GM11168 (cell line): Measurements from ENCODE around the gene FAM174C.

Source experiments
- in situ Hi-C: fragments of 300-500 bp; cut with MboI; formaldehyde crosslinking; loops from one replicate; pipeline ENCODE4 v1.12.0; 2022; ENCODE audit warnings: low sequenced_read_pairs; ENCODE audit not compliant: unreplicated experiment

The FAM174C gene

DNA sequence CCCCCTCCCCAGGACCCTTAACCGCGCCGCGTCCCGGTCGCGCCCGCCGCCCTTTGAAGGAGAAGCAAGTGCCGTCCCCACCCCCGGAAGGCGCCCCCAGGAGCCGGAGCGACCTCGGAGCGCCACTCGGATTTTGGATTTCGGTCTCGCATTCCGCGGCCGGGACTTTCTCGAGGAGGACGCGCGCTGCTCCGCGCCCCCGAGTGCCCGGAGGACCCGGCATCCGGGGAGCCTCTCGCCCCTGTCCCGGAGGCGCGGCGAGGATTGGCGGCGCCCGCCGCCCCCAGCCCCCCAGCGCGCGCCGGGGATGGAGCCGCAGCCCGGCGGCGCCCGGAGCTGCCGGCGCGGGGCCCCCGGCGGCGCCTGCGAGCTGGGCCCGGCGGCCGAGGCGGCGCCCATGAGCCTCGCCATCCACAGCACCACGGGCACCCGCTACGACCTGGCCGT is 25.3 kb upstream of the FAM174C start:
- in situ Hi-C loops, result no loop called here

DNA sequence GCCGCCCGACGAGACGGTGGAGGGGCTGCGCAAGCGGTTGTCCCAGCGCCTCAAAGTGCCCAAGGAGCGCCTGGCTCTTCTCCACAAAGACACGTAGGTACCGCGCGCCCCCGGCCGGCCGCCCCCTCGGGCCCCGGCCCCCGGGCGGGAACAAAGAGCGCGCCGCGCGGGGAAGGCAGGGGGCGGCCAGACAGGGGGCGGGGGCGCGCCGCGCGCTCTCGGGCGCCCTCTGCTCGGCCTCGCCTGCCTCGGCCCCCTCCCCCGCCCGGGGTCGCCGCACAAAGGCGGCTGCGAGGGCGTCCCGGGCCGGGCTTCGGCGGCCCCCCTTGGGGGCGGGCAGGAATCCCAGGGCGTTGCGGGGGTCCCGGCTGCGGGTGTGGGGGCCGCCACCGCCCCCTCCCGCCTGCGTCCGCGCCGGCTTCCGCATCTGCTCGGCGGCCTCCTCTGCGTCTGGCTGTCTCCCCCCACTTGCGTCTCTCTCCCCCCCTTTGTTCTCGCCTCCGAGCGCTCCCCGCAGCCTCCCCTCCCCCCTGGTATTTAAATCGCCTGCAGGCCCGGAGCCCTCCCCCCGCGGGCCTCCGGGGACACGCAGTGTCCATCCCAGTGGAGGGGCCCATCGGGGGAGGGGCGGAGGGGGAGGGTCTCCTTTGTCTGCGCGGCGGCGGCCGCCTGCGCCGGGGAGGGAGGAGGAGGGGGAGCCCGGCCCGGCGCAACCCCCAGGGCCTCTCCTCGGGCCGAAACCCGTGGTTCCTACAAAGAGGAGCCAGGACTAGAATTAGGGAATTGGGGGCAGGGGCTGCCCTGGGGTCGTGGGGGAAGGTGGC is 24.7 kb upstream of the FAM174C start:
- in situ Hi-C loops, result no loop called here

DNA sequence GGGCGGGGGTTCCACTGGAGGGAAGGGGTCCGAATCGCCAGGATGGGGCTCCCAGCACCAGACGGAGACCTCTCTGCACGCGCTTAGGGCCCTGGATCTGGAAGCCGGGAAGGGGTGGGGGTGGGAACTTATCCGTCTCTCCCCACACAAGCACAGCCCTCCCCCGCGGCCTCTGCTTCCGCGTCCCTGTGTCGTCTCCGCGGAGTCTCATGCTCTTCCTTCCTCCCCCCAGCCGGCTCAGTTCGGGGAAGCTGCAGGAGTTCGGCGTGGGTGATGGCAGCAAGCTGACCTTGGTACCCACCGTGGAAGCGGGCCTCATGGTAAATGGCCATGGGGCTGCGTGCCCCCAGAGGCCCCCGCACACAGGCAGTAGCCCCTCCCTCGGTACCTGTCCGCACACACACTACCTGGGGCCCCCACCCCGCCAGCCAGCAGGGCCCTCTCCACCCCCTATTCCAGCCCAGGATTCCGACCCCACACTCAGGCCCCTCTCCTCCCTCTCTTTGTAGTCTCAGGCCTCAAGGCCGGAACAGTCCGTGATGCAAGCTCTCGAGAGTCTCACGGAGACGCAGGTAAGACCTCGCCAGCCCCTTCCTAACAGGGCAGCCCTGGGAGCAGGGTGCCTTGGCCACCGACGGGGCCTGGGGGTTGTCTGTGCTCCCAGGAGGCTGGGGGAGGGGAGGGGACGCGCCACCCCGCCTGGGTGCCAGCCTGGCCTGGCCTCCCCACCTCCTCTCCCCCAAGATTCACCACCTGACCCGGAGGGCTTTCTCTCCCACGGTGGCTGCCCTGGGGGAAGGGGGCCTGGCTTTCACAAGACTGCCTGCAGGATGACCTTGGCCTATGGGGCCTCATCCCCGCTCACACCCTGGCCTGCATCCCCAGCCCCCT is 23.8 kb upstream of the FAM174C start:
- in situ Hi-C loops, result no loop called here

DNA sequence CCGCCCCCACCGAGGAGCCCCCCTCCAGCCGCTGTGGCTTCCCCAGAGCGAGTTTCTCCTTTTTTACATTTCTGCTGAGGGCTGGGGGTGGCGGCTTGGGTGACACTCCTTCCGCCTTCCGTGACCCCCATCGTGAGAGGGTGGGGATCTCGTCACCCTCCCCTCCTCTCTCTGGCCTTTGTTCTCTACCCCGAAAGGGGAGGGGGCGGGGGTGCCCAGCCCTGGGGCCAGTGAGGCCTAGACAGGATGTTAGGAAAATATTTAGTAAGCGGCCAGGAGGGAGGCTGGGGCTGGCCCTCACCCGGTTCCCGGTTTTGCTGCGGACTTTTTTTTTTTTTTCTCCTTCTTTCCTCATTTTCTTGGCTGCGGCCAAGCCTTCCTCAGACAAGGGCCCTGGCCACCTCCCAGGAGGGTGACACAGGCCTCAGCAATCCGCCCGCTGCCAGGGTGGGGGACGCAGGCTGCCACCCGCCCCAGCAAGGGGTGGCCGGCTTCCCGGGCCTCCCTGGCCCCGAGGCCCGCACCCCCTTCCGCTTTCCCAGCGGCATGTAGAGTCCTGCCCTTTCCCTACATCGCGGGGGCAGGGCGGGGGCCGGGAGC is 23.0 kb upstream of the FAM174C start:
- in situ Hi-C loops, result no loop called here

DNA sequence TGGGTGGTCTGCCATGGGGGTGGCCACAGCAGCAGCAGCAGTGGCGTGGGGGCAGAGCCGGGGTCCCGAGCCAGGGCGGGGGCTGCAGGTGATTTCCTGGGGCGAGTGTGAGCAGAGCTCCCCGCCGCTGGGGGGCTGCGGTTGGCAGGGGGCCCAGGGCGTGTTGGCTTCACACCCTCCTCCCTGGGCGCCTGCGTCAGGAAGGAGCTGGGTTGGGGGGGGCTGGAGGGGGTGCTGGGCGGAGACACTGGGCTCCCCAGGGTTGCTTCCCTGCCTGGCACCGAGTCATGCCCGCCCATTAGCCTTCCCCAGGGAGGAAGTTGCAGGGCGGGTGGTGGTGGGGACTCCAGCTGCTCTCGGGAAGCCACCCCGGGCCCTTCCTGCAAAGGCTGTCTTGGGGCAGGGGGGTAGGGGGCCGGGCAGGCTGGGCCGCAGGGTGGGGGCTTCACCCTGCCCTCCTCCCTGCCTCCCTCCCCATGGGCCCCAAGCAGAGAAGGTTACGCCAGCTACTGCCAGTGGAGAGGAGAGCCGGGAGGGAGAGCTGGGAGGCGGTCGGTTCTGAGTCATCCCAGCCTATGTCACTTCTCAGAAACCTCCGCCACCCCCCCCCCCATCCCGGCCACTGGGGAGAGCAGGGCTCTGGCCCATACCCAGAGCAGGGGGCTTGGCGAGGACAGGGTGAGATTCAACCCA is 22.4 kb upstream of the FAM174C start:
- in situ Hi-C loops, result no loop called here

DNA sequence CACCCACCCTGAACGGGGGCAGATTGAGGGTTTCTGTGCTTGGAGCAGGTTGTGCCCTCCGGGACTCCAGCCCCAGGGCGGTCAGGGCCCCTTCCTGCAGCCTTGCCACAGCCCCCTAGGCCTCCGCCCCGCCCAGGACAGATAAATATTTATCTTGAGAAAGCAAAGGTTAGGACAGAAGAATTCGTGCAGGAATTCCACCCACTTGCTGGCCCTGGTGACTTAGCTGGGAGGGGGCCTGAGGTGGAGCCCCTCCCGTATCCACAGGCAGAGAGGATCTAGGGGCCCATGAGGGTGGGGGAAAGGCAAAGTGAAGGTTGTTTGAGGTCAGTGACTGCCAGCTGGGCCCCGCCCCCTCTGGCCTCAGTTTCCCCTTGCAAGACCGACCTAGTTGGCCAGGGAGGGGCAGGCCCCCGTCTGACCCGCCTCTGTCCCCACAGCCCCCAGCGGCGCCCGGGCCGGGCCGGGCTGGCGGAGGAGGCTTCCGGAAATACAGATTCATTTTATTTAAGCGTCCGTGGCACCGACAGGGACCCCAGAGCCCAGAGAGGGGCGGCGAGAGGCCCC is 21.7 kb upstream of the FAM174C start:
- in situ Hi-C loops, result no loop called here

DNA sequence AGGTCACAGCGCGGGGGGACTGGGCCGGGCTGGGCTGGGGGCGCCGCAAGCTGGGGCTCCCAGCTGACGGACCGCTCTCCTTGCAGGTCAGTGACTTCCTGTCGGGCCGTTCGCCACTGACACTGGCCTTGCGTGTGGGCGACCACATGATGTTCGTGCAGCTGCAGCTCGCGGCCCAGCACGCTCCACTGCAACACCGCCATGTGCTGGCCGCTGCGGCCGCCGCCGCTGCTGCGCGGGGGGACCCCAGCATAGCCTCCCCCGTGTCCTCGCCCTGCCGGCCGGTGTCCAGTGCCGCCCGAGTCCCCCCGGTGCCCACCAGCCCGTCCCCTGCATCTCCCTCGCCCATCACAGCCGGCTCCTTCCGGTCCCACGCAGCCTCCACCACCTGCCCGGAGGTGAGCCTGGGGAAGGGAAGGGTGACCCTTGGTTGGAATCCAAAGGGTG is 21.2 kb upstream of the FAM174C start:
- in situ Hi-C loops, result no loop called here

DNA sequence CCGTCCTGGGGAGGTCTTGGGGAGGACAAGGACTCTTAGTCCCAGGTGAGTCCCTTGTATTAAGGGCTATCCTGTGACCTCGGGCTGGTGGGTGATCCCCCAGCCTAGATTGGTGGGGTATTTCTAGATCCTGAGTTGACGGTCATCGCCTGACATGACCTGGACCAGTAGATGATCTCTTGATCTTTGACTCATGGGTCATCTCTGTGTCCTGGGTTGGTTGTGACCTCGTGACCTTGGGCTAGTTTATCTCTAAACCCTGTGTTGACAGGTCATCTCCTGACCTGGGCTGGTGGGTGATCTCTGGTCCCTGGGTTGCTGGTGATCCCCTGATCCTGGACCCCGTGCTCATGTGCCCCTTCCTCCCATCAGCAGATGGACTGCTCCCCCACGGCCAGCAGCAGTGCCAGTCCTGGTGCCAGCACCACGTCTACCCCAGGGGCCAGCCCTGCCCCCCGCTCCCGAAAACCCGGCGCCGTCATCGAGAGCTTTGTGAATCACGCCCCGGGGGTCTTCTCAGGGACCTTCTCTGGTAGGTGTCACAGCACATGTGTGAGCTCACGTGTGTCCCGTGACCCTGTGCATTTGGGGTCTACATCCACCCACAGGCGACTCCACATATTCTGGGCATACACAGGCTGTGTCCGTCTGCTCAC is 20.7 kb upstream of the FAM174C start:
- in situ Hi-C loops, result no loop called here

DNA sequence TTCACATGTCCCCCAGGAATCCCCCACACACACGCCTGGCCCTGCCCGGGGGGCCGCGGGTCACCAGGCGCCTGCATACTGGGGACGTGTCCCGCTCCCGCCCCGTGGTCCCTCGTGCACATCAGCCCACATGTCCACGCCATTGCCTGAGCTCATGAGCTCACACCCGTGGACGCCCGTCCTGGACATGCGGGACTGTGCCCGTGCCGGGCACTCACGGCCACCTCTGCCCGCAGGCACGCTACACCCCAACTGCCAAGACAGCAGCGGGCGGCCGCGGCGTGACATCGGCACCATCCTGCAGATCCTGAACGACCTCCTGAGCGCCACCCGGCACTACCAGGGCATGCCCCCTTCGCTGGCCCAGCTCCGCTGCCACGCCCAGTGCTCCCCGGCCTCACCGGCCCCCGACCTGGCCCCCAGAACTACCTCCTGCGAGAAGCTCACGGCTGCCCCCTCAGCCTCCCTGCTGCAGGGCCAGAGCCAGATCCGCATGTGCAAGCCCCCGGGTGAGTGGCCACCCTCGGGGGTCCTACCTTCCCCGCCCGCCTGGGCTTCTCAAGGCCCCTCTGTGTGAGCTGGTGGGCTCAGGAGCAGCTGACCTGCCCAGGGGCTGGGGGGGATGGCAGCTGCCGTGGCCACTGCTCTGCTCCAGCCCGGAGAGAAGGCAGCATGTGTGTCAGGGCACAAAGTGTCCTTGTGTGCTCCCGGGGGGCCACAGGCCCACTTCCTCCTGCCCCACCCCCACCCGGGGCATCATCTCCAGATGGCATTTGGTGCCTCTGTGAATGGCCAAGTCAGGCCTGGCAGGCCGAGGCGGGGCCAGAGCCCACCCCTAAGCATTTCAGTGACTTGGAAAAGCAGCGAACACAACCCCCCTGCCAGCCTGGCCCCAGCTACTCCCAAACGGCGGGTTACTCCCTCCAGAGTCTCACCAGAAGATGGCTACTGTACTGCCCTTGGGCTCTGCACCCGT is 19.9 kb upstream of the FAM174C start:
- in situ Hi-C loops, result no loop called here

DNA sequence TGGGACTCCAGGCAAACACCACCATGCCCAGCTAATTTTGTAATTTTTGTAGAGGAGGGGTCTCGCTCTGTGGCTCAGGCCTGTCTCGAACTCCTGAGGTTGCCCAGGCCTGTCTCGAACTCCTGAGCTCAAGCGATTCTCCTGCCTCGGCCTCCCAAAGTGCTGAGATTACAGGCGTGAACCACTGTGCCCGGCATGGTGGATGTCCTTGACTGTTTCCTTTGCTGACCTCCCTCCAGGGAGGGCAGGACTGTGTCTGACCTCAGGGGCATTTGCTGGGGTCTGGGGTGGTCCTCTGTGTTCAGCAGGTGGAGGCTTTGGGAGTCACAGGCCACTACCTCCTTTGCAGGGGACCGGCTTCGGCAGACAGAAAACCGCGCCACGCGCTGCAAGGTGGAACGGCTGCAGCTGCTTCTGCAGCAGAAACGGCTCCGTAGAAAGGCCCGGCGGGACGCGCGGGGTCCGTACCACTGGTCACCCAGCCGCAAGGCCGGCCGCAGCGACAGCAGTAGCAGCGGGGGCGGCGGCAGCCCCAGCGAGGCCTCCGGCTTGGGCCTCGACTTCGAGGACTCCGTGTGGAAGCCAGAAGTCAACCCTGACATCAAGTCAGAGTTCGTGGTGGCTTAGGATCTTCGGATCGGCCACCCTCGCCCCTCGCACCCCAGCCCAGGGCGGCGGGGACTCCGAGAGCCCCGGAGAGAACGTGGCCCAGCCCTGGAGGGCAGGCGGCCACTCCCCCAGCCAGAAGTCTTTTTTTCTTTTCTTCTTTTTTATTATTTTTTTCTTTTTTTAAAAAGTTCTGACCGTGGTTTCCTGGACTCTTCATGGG is 18.5 kb upstream of the FAM174C start:
- in situ Hi-C loops, result no loop called here

DNA sequence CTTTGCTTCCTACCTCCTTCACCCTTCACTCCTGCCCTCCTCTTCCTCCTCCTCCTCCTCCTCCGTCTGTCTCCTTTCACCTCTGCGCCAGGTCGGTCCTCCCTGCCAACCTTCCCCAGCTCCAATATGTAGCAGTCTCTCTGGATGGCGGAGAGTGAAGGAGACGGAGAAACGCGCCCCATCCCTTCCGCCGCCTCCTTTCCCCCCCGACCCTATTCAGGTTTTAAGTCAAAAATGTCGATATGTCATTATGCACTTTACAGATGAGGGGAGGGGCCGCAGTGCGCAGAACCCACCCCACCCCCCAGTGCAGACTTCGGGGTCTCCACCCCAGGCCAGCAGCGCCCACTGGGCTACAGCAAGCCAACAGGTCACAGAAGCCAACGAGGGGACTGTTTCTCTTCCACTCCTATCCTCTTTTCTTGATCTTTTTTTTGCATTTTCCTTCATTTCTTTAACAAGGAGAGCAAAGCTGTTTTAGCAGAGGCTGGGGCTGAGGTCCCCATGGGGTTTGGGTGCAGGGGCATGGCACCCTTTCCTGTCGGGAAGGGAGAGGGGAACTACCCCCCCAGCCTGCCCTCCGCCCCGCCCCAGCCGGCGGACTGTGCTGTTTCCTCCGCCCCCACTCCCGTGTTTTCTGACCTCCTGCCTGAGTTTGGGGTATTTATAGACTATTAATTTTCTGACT is 17.7 kb upstream of the FAM174C start:
- in situ Hi-C loops, result no loop called here

DNA sequence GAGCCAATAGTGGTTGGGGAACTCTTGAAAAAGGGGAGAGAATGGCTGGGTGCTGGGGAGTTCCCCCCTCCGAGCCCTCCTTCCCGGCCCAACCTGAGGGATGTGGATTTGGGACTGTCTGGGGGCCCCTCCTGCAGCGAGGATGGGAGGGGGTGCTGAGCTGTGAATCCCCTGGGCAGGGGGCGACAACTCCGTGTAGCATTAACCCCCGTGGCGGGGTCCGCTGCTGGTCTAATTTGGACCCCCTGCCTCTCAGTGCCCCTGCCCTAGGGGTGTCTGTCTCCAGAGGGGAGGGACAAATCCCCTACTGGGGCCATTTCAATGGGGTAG is 17.2 kb upstream of the FAM174C start:
- in situ Hi-C loops, result no loop called here

DNA sequence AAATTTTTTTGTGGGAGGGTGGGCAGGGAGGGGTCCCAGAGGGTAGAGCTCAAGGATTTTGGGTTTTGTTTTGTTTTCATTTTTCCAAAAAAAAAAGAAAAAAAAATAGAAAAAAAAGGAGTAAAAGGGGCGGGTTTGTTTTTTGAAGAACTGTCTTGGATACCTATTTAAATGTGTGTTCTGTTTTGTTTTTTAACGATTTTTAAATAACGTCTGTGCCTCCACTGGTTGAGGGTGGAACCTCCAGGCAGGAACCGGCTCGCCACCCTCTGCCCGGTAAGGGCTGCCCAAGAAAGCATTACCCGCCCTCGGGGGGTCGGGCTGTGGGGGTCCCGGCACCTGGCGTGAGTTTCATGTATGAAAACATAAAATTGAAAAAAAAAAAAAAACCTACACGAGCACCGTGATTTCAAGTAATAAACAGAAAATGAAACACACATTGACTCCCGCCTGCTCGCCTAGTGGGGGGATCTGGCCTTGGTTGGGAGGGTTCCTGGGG is 16.6 kb upstream of the FAM174C start:
- in situ Hi-C loops, result no loop called here

DNA sequence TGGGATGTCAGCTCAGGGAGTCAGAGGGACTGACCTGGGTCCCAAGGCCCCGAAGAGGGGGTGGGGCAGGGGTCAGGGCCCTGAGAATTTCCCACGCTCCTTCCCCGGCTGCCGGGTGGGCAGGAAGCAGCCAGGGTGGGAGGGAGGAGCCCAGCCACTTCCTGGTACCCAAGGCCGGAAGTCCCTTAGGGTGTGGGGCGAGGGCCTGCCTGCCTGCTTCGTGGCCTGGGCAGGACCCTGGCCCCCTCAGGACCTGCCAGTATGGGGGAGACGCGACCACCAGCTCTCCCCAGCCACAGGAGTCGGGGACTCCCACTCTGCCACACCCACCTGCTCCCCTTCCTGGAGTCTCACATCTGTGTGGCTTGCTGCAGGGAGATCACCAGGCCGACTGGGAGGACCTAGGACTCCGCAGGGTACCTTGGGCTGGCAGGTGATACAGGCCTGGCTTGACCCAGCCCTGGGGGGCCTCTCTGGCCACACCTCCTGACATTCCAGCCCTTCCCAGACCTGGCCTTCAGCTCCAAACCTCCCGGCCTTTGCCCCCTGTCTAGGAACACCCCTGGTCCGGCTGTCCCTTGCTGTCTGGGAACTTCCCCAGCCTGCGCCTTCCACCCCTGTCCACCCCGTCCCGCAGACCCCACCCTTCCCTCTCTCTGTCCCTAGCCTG is 16.0 kb upstream of the FAM174C start:
- in situ Hi-C loops, result no loop called here

DNA sequence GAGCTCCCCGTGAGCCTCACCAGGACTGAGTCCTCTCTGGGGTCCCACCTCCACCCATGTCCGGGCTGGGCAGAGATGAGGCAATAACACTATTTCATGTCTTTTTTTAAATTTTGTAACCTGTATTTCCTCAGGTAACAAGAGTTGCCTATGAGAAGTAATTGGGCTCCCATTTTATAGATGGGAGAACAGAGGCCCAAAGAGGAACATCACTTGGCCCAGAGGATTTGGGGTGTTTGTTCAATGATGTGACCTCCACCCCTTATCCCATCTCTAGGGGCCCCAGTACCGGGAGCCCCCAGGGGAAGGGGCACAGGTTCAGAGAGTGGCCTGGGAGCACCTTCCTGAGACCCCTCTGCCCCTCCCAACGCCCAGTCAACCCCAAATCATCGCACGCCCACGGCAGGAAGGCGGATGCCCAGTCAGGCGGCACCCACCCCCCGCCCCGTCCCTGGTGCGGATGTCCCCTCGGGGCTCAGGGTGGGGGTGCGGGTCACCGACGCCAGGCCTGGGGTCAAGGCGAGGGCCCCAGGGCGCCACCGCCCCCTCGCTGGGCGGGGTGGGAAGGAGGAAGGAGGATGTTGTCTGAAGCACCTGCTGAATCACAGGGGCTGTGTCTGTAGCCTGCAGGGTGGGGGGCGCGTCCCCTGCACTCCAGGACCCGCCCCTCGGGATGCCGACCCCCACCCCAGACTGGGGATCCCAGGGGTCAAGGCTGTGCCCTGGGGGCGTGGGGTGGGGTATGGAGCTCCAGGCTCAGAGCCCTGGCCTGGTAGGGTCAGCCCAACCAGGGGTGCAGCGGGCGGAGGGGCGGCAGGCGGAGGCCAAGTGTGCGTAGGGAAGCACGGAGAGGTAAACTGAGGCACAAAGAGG is 15.2 kb upstream of the FAM174C start:
- in situ Hi-C loops, result no loop called here
